ENCODE measurements around the gene MORN1.

MORN1 gene

GRCh38 chr1:2372551-2373490, 18.5 kb downstream of the MORN1 start:
- no peak for DNase-seq

GRCh38 chr1:2368053-2368744, 23.2 kb downstream of the MORN1 start:
- no peak for DNase-seq

- DNase-seq: no peak
These were observed 27.4 kb downstream of the MORN1 start for GRCh38 chr1:2363847-2364513.

GRCh38 chr1:2360588-2361364, 30.6 kb downstream of the MORN1 start:
- no peak for DNase-seq

GRCh38 chr1:2358651-2359640, 32.4 kb downstream of the MORN1 start:
- no peak for DNase-seq

- no peak for DNase-seq
These were observed 33.3 kb downstream of the MORN1 start for GRCh38 chr1:2358072-2358471.

GRCh38 chr1:2356911-2357845, 34.2 kb downstream of the MORN1 start:
- no peak for DNase-seq

- DNase-seq: no peak
These were observed 35.0 kb downstream of the MORN1 start for GRCh38 chr1:2356401-2356800.

- DNase-seq: no peak
These were observed 35.7 kb downstream of the MORN1 start for GRCh38 chr1:2355373-2356261.

- no peak for DNase-seq
These were observed 36.6 kb downstream of the MORN1 start for GRCh38 chr1:2354511-2355372.

GRCh38 chr1:2353551-2354438, 37.6 kb downstream of the MORN1 start:
- DNase-seq: no peak

GRCh38 chr1:2352897-2353550, 38.3 kb downstream of the MORN1 start:
- DNase-seq: no peak

GRCh38 chr1:2352341-2352896, 38.9 kb downstream of the MORN1 start:
- no peak for DNase-seq

- no peak for DNase-seq
These were observed 39.6 kb downstream of the MORN1 start for GRCh38 chr1:2351723-2352122.

GRCh38 chr1:2350911-2351655, 40.3 kb downstream of the MORN1 start:
- no peak for DNase-seq

GRCh38 chr1:2350501-2350900, 40.9 kb downstream of the MORN1 start:
- no peak for DNase-seq

Data from inflammatory macrophage treated with lipopolysaccharide for 4 hours (primary cell).